GM12878 (cell line): ENCODE results near the gene EP400. TPM values are rescaled to one million over a fixed set of nuclear protein-coding genes. Genes with fewer than 3 reads are reported as not detected.

Experiments used
- ATAC-seq: fragments of 200-7000 bp; cut with Tn5 transposase; 3 replicates; pipeline ENCODE4 v1.9.1; 2020; ENCODE audit warnings: mild to moderate bottlenecking, moderate library complexity
- BruUV-seq: library from RNA; stranded (reverse); fragments of 400-500 nt; replicated peaks from 2 replicates; lab custom pipeline; 2021; lab: Mats Ljungman, UMichigan
- CTCF ChIA-PET: fragments of 300-600 bp; sonication (Branson Sonifier 250); formaldehyde crosslinking; extraction: SDS; loops from one replicate; lab custom pipeline; 2021; ENCODE audit warnings: inconsistent platforms; lab: Yijun Ruan, JAX
- POLR2A ChIA-PET: fragments of 350-600 bp; formaldehyde crosslinking; extraction: SDS; loops from one replicate; lab custom pipeline; 2021; ENCODE audit warnings: inconsistent platforms; lab: Charles Lee
- RAD21 ChIA-PET: fragments of 300-600 bp; sonication (Branson Sonifier 250); formaldehyde crosslinking; loops from one replicate; lab custom pipeline; 2023; ENCODE audit warnings: antibody characterized with exemption; ENCODE audit not compliant: unreplicated experiment; lab: Charles Lee
- SMC1A ChIA-PET: fragments of 300-600 bp; sonication (Branson Sonifier 250); formaldehyde crosslinking; loops from one replicate; lab custom pipeline; 2023; ENCODE audit not compliant: unreplicated experiment, uncharacterized antibody; lab: Charles Lee
- DNase-seq: peaks from one replicate; pipeline ENCODE4 v3.0.0-alpha.2; 2011; ENCODE audit warnings: low read depth, low spot score
- FAIRE-seq: peaks from 3 replicates; lab custom pipeline; 2011; peaks lifted over from hg19 to GRCh38; lab: Jason Lieb, UNC
- H2AFZ ChIP-seq: 2 replicates; pipeline ENCODE4 v1.6.0; 2011; ENCODE audit warnings: low read depth, low read length, control low read depth; ENCODE audit not compliant: control insufficient read depth
- H3K27ac ChIP-seq: 2 replicates; pipeline ENCODE4 v1.5.1; 2011; ENCODE audit warnings: control low read depth; ENCODE audit not compliant: control insufficient read depth, insufficient read depth
- H3K27me3 ChIP-seq, 2 experiments: replicated peaks in 1 of 2; 2 replicates each; pipeline versions ENCODE4 v1.6.0 to v1.6.1; 2011; ENCODE audit warnings: low read length in 1 of 2; ENCODE audit not compliant: control insufficient read depth in 2 of 2, insufficient read depth in 2 of 2
- H3K36me3 ChIP-seq, 2 experiments: 2 replicates each; pipeline ENCODE4 v1.5.1; 2011; ENCODE audit warnings: low read length in 1 of 2; ENCODE audit not compliant: control insufficient read depth in 2 of 2, insufficient read depth in 2 of 2
- H3K4me1 ChIP-seq: 2 replicates; pipeline ENCODE4 v1.6.1; 2011; ENCODE audit warnings: mild to moderate bottlenecking, low read length, moderate library complexity, mixed read lengths; ENCODE audit not compliant: control insufficient read depth, insufficient read depth
- H3K4me2 ChIP-seq: 2 replicates; pipeline ENCODE4 v1.6.0; 2011; ENCODE audit warnings: control low read depth; ENCODE audit not compliant: control insufficient read depth, insufficient read depth
- H3K4me3 ChIP-seq: fragments of 200-600 bp; sonication (generic); 2 replicates; pipeline ENCODE4 v1.5.1; 2016
- H3K79me2 ChIP-seq: 2 replicates; pipeline ENCODE4 v1.6.0; 2011; ENCODE audit warnings: low read length; ENCODE audit not compliant: control insufficient read depth, insufficient read depth
- H3K9ac ChIP-seq: 2 replicates; pipeline ENCODE4 v1.8.0; 2011; ENCODE audit warnings: low read length, control low read depth, mixed read lengths; ENCODE audit not compliant: control insufficient read depth, insufficient read depth
- H3K9me3 ChIP-seq: replicated peaks from 3 replicates; pipeline ENCODE4 v1.5.1; 2011; ENCODE audit warnings: mild to moderate bottlenecking, low read length; ENCODE audit not compliant: control insufficient read depth, insufficient read depth
- H4K20me1 ChIP-seq: 2 replicates; pipeline ENCODE4 v1.6.0; 2011; ENCODE audit not compliant: control insufficient read depth, insufficient read depth
- ASH2L ChIP-seq: fragments of 300-600, 200-600 bp; sonication (generic); IDR thresholded peaks from 2 replicates; pipeline ENCODE4 v1.6.1; 2017; ENCODE audit warnings: low read depth, mild to moderate bottlenecking, borderline replicate concordance
- ATF2 ChIP-seq: IDR thresholded peaks from 2 replicates; pipeline ENCODE4 v1.6.1; 2012; ENCODE audit warnings: low read length, inconsistent platforms
- ATF7 ChIP-seq: fragments of 450-650 bp; IDR thresholded peaks from 2 replicates; pipeline ENCODE4 v1.6.1; 2016; ENCODE audit warnings: low read depth, mild to moderate bottlenecking
- BMI1 ChIP-seq: fragments of 450-650 bp; IDR thresholded peaks from 2 replicates; pipeline ENCODE4 v1.6.1; 2016; ENCODE audit warnings: mild to moderate bottlenecking, moderate library complexity, borderline replicate concordance
- CEBPB ChIP-seq, 2 experiments: fragments of 150-350 bp in 1 of 2; IDR thresholded peaks; 2 replicates each; pipeline ENCODE4 v1.6.1; 2012 to 2014; ENCODE audit warnings: low read depth in 2 of 2, low read length in 2 of 2, borderline replicate concordance in 1 of 2, inconsistent platforms in 1 of 2
- EGR1 ChIP-seq, 2 experiments: IDR thresholded peaks; 1 replicate in 1 of 2; 2 replicates in 1 of 2; pipeline ENCODE4 v1.6.1; 2011 to 2012; ENCODE audit warnings: low read depth in 2 of 2, low read length in 2 of 2, borderline replicate concordance in 1 of 2, mild to moderate bottlenecking in 1 of 2, moderate library complexity in 1 of 2
- IKZF1 ChIP-seq: fragments of 450-650 bp; conservative IDR thresholded peaks from 2 replicates; pipeline ENCODE4 v1.6.1; 2017; ENCODE audit warnings: antibody characterized with exemption, mild to moderate bottlenecking
- NR2C1 ChIP-seq: fragments of 450-650 bp; IDR thresholded peaks from 2 replicates; pipeline ENCODE4 v1.6.1; 2017; ENCODE audit warnings: antibody characterized with exemption, mild to moderate bottlenecking, moderate library complexity
- PML ChIP-seq: IDR thresholded peaks from 2 replicates; pipeline ENCODE4 v1.6.1; 2012; ENCODE audit warnings: low read length, inconsistent platforms
- POLR2AphosphoS2 ChIP-seq: IDR thresholded peaks from 2 replicates; pipeline ENCODE4 v1.6.1; 2011; ENCODE audit warnings: low read depth, mild to moderate bottlenecking, low read length, improper control_type of control experiment, moderate library complexity
- SUPT20H ChIP-seq: IDR thresholded peaks from 2 replicates; pipeline ENCODE4 v1.6.1; 2011; ENCODE audit warnings: low read depth, mild to moderate bottlenecking, low read length, moderate library complexity, borderline replicate concordance; ENCODE audit not compliant: control insufficient read depth
- ZBED1 ChIP-seq: IDR thresholded peaks from 2 replicates; pipeline ENCODE4 v1.6.1; 2016; ENCODE audit warnings: borderline replicate concordance
- ZNF687 ChIP-seq: fragments of 450-650 bp; IDR thresholded peaks from 2 replicates; pipeline ENCODE4 v1.6.1; 2017; ENCODE audit warnings: mild to moderate bottlenecking, moderate library complexity
- WGBS: methylation state at CpG from one replicate; pipeline ENCODE4 v1.1.6; 2016; ENCODE audit warnings: low lambda C conversion rate; ENCODE audit not compliant: insufficient replicate concordance, insufficient coverage; ENCODE audit errors: missing lambda C conversion rate; 5-methylcytosine and 5-hydroxymethylcytosine counted together
- in situ Hi-C: fragments of 300-500 bp; cut with MboI; formaldehyde crosslinking; loops from 9 replicates; pipeline ENCODE4 v1.14.3; 2018; ENCODE audit warnings: mixed read lengths
- intact Hi-C: fragments of 100-400 bp; cut with micrococcal nuclease; formaldehyde crosslinking; loops from one replicate; pipeline ENCODE4 v1.14.2; 2022; ENCODE audit not compliant: unreplicated experiment
- polyA plus RNA-seq, 11 experiments: library from polyadenylated mRNA; depleted of rRNA in 4 of 11; unstranded in 6 of 11; stranded (reverse) in 5 of 11; fragments of >200 nt; fragmentation: Nextera tagmentation in 4 of 11; fragmentation: Illumina TruSeq in 1 of 11; extraction: Ambion mirVana in 4 of 11; extraction: Trizol in 1 of 11; gene quantifications; 1 replicate in 1 of 11; 2 replicates in 10 of 11; pipeline versions ENCODE4 v1.2.1 to v1.2.3, GENCODE V29; 2011 to 2016; ENCODE audit warnings: inconsistent platforms in 2 of 11, missing spikeins in 2 of 11, low read depth in 1 of 11
- total RNA-seq, 4 experiments: library from RNA; depleted of rRNA in 3 of 4; stranded (reverse); fragments of >200 nt in 3 of 4; fragmentation: Illumina TruSeq in 1 of 4; extraction: Trizol in 1 of 4; gene quantifications; 2 replicates each; pipeline versions ENCODE4 v1.2.1 to v1.2.3, GENCODE V29; 2013 to 2021
- TF ChIP-seq, protein P1 (sequence below): IDR thresholded peaks from 2 replicates; pipeline ENCODE4 v1.6.1; 2011; ENCODE audit warnings: low read depth, low read length, improper control_type of control experiment, borderline replicate concordance
- TF ChIP-seq, protein P2 (sequence below): fragments of 450-650 bp; conservative IDR thresholded peaks from 2 replicates; pipeline ENCODE4 v1.6.1; 2017; ENCODE audit warnings: mild to moderate bottlenecking, moderate library complexity

The EP400 gene
- total and polyA plus RNA-seq, 10 of the 15 experiments (the other 5 are each of a cell fraction or from before 2014, with no cell fraction given): 3.8 to 44.2 (median 8.4) TPM

DNA sequence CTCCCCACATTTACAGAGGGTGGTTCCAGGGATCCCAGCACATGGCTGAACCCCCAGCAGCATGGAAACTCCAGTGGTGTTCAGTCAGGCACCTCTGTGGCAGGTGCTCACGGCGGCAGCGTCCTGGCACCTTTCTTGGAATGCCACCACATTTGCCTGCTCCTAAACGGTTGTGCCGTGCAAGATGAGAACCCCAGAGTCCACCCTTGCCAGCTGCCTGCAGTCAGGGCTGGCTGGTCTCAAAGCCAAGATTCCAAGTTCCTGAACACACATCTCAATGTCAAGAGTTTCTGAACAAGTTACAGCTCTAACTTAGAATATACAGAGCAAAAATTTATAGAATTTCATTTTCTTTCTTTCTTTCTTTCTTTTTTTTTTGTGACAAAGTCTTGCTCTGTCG lies 155.7 kb downstream of the EP400 start (continued):
- TF ChIP-seq SUPT20H: no peak
- no peak for TF ChIP-seq PML
- TF ChIP-seq ATF2: no peak
- no peak for TF ChIP-seq POLR2AphosphoS2
- no peak for TF ChIP-seq ZBED1
- no peak for TF ChIP-seq BMI1
- TF ChIP-seq CEBPB (IDR thresholded peaks at IDR 0.05; ENCODE audit: borderline replicate concordance in 1 of 2, low read depth in 2 of 2, low read length in 2 of 2): no peak
- TF ChIP-seq, protein P1, sequence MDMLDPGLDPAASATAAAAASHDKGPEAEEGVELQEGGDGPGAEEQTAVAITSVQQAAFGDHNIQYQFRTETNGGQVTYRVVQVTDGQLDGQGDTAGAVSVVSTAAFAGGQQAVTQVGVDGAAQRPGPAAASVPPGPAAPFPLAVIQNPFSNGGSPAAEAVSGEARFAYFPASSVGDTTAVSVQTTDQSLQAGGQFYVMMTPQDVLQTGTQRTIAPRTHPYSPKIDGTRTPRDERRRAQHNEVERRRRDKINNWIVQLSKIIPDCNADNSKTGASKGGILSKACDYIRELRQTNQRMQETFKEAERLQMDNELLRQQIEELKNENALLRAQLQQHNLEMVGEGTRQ: no peak
- TF ChIP-seq, all 136 proteins: peak for 0

DNA sequence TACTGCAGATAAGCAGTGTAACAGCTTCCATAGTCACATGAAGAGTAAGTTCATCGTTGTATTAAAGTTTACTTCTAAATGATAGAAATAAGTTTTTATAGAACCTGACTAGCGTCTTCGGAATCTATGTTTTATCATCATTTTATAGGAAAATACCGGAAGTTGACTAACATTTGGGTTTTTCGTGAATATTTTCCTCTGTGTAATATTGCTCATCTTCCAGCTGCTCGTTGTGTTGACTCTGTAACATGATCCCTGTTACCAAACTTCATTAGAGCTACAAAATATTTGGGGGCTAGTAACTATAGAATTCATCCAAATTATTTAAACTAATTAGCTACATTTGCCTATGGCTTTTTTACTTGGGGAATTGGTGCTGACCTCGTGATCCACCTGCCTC lies 157.2 kb downstream of the EP400 start:
- POLR2A ChIA-PET: no interaction called here
- H3K27ac ChIP-seq: no peak overlapping the region
- H3K9ac ChIP-seq: no peak overlapping the region
- H3K9me3 ChIP-seq: no peaks in the 10 kb centered on the region
- peaks cover 7 to 8% of the 10 kb centered on the region in 2 experiments; a peak in 3 of 4 replicates for H3K36me3 ChIP-seq
- H2AFZ ChIP-seq: no peak overlapping the region
- H3K27me3 ChIP-seq: no peaks in the 10 kb centered on the region
- CTCF ChIA-PET: no interaction called here
- ATAC-seq: no peak
- RAD21 ChIA-PET: no interaction called here
- FAIRE-seq: no peak
- H4K20me1 ChIP-seq: no peaks in the 10 kb centered on the region
- H3K4me3 ChIP-seq: no peak overlapping the region
- no peak overlapping the region for H3K4me2 ChIP-seq
- 97% methylated on average over 7 of the region's 7 CpGs for whole genome bisulfite sequencing
- intact Hi-C loops (no loop called here), in situ Hi-C loops (no loop called here)
- SMC1A ChIA-PET: interaction anchor here (1.5 kb wide), 1 partner anchor 14 kb away, joined by 4 read pairs; no protein-coding TSS in a partner anchor
- BruUV-seq: no TSS peak
- H3K79me2 ChIP-seq: no peaks in the 10 kb centered on the region
- H3K4me1 ChIP-seq: no peaks in the 10 kb centered on the region
- DNase-seq: no peak
- TF ChIP-seq ASH2L: no peak
- no peak for TF ChIP-seq IKZF1
- no peak for TF ChIP-seq EGR1 (IDR thresholded peaks at IDR 0.05; ENCODE audit: borderline replicate concordance in 1 of 2, low read depth in 2 of 2, low read length in 2 of 2)
- no peak for TF ChIP-seq ATF7
- TF ChIP-seq, protein P2, sequence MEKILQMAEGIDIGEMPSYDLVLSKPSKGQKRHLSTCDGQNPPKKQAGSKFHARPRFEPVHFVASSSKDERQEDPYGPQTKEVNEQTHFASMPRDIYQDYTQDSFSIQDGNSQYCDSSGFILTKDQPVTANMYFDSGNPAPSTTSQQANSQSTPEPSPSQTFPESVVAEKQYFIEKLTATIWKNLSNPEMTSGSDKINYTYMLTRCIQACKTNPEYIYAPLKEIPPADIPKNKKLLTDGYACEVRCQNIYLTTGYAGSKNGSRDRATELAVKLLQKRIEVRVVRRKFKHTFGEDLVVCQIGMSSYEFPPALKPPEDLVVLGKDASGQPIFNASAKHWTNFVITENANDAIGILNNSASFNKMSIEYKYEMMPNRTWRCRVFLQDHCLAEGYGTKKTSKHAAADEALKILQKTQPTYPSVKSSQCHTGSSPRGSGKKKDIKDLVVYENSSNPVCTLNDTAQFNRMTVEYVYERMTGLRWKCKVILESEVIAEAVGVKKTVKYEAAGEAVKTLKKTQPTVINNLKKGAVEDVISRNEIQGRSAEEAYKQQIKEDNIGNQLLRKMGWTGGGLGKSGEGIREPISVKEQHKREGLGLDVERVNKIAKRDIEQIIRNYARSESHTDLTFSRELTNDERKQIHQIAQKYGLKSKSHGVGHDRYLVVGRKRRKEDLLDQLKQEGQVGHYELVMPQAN: no peak
- TF ChIP-seq ZNF687: no peak
- no peak for TF ChIP-seq NR2C1
